PC-9 (cell line): Measurements from ENCODE around the gene APBA2.

Experiments used
- EZH2 ChIP-seq: fragments of 200-600 bp; sonication (generic); IDR thresholded peaks from 2 replicates; pipeline ENCODE4 v1.8.0; 2017; ENCODE audit warnings: antibody characterized with exemption, low read depth
- TF ChIP-seq, protein P1 (sequence below): fragments of 200-600 bp; sonication (generic); conservative IDR thresholded peaks from 2 replicates; pipeline ENCODE4 v1.6.1; 2017; ENCODE audit warnings: mixed run types, antibody characterized with exemption, mild to moderate bottlenecking, moderate library complexity

DNA sequence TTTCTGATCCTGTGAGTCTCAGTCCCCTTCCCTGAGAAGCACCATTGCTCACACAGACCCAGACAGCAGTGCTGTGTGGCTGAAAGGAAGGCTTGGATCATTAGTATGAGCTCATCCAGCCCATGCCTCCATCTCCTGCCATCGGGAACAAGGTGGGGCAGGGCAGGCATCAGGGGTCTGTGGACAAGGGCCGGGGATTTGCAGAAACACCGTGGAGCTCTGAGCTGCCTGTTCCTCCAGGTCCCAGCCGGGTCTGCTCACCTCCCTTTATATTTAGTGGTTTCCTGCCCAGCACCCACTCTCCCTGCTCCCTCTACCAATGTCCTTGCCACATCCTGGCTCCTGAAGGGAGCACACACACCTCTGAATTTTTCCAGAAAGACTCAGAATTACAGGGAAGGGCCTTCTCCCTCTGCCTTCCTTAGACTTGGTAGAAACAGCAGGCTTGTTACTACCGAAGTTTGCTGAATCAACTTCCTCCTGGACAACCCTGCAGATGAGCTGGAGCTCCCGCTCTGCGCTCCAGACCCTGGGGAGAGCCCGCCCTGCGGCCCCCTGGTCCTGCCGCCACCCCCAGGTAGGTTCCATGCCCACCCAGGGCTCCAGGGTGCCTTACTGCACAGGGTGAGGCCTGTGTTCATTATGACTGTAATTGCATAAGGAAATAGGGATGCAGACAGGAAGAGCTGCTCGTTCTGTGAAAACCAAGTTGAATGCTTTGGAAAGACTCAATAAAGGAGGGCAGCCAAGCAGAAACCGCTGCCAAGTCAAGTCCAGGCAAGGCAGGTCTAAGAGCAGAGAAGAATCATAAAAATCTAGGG, 255.7 kb downstream of the APBA2 start:
- TF ChIP-seq, protein P1, sequence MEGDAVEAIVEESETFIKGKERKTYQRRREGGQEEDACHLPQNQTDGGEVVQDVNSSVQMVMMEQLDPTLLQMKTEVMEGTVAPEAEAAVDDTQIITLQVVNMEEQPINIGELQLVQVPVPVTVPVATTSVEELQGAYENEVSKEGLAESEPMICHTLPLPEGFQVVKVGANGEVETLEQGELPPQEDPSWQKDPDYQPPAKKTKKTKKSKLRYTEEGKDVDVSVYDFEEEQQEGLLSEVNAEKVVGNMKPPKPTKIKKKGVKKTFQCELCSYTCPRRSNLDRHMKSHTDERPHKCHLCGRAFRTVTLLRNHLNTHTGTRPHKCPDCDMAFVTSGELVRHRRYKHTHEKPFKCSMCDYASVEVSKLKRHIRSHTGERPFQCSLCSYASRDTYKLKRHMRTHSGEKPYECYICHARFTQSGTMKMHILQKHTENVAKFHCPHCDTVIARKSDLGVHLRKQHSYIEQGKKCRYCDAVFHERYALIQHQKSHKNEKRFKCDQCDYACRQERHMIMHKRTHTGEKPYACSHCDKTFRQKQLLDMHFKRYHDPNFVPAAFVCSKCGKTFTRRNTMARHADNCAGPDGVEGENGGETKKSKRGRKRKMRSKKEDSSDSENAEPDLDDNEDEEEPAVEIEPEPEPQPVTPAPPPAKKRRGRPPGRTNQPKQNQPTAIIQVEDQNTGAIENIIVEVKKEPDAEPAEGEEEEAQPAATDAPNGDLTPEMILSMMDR: no peak
- no peak for TF ChIP-seq EZH2
